ENCODE data around the gene CDC27. TPM values are rescaled to one million over a fixed set of nuclear protein-coding genes. Genes with fewer than 3 reads are reported as not detected.
"Not testable (repeated sequence)": the region's sequence is repeated elsewhere in the genome, so short reads cannot be mapped to it uniquely, and the experiment has no call there.

Gene CDC27
- total RNA-seq, 2 experiments from 2014 or later = 113 to 114 TPM

GRCh38 chr17:47225436-47225858, 36.4 kb upstream of the CDC27 start:
- no peak for DNase-seq
- Mint-ChIP-seq H3K4me1 (peaks cover 38% of the 10 kb centered on the region), H3K27me3 (peaks cover 7% of the 10 kb centered on the region), H3K36me3 (peaks cover 13% of the 10 kb centered on the region), H3K27ac (no peak overlapping the region), H3K4me3 (no peak overlapping the region), H3K9me3 (peaks cover 12% of the 10 kb centered on the region)
- POLR2A ChIA-PET = no interaction called here
- ATAC-seq (ENCODE audit: low read depth) = no peak

- H3K4me1 Mint-ChIP-seq = peaks cover 38% of the 10 kb centered on the region
- peaks cover 5% of the 10 kb centered on the region for H3K27me3 Mint-ChIP-seq
- no peak for ATAC-seq (ENCODE audit: low read depth)
- peaks cover 13% of the 10 kb centered on the region for H3K36me3 Mint-ChIP-seq
- H3K9me3 Mint-ChIP-seq = peaks cover 12% of the 10 kb centered on the region
- no peak overlapping the region for H3K27ac Mint-ChIP-seq
- no peak for DNase-seq
- H3K4me3 Mint-ChIP-seq = no peak overlapping the region
- POLR2A ChIA-PET = no interaction called here
These were observed 35.9 kb upstream of the CDC27 start for GRCh38 chr17:47224966-47225365.

- peaks cover 38% of the 10 kb centered on the region for H3K4me1 Mint-ChIP-seq
- H3K4me3 Mint-ChIP-seq; DNase-seq; H3K27me3 Mint-ChIP-seq; POLR2A ChIA-PET; H3K27ac Mint-ChIP-seq; ATAC-seq (ENCODE audit: low read depth): not testable (repeated sequence)
- H3K9me3 Mint-ChIP-seq = peaks cover 12% of the 10 kb centered on the region
- peaks cover 13% of the 10 kb centered on the region for H3K36me3 Mint-ChIP-seq
These were observed 35.0 kb upstream of the CDC27 start for GRCh38 chr17:47224077-47224476.

GRCh38 chr17:47223460-47223859, 34.4 kb upstream of the CDC27 start:
- POLR2A ChIA-PET = no interaction called here
- Mint-ChIP-seq H3K4me1 (peaks cover 44% of the 10 kb centered on the region), H3K27ac (peak overlapping the region; percentile 27), H3K4me3 (no peak overlapping the region), H3K36me3 (peaks cover 13% of the 10 kb centered on the region), H3K9me3 (peaks cover 12% of the 10 kb centered on the region), H3K27me3 (peaks cover 5% of the 10 kb centered on the region)
- ATAC-seq (ENCODE audit: low read depth) (no peak), DNase-seq (no peak)

- ATAC-seq (ENCODE audit: low read depth) (no peak), DNase-seq (no peak)
- Mint-ChIP-seq H3K27ac (peak overlapping the region; percentile 9), H3K27me3 (peaks cover 5% of the 10 kb centered on the region), H3K4me3 (no peak overlapping the region), H3K36me3 (peaks cover 13% of the 10 kb centered on the region), H3K4me1 (peaks cover 49% of the 10 kb centered on the region), H3K9me3 (peaks cover 12% of the 10 kb centered on the region)
- POLR2A ChIA-PET = no interaction called here
These were observed 33.9 kb upstream of the CDC27 start for GRCh38 chr17:47223007-47223406.

- H3K4me3 Mint-ChIP-seq = no peak overlapping the region
- H3K9me3 Mint-ChIP-seq = peaks cover 12% of the 10 kb centered on the region
- H3K27me3 Mint-ChIP-seq = peaks cover under 1% of the 10 kb centered on the region
- peaks cover 12% of the 10 kb centered on the region for H3K36me3 Mint-ChIP-seq
- DNase-seq (no peak), ATAC-seq (ENCODE audit: low read depth) (no peak)
- H3K27ac Mint-ChIP-seq = no peak overlapping the region
- H3K4me1 Mint-ChIP-seq = peaks cover 53% of the 10 kb centered on the region
- POLR2A ChIA-PET = interaction anchor here (0.6 kb wide), 1 partner anchor 129 kb away, joined by 4 read pairs; no protein-coding TSS in a partner anchor
These were observed 33.0 kb upstream of the CDC27 start for GRCh38 chr17:47222047-47222446.

GRCh38 chr17:47221154-47221553, 32.1 kb upstream of the CDC27 start:
- Mint-ChIP-seq H3K4me3 (no peak overlapping the region), H3K27ac (peak overlapping the region; percentile 56), H3K4me1 (peaks cover 59% of the 10 kb centered on the region), H3K9me3 (peaks cover 12% of the 10 kb centered on the region), H3K27me3 (no peaks in the 10 kb centered on the region), H3K36me3 (peaks cover 12% of the 10 kb centered on the region)
- ATAC-seq (ENCODE audit: low read depth) = no peak
- POLR2A ChIA-PET = interaction anchor here (1.0 to 2.7 kb wide), 7 partner anchors 8 to 103 kb away, joined by 4 to 19 read pairs (median 5); partner anchors contain the start of genes CDC27, EFCAB13 and MYL4
- no peak for DNase-seq

GRCh38 chr17:47220531-47220999, 31.5 kb upstream of the CDC27 start:
- peaks cover 2% of the 10 kb centered on the region for H3K27me3 Mint-ChIP-seq
- POLR2A ChIA-PET = interaction anchor here (1.0 to 2.7 kb wide), 7 partner anchors 9 to 104 kb away, joined by 4 to 19 read pairs (median 5); partner anchors contain the start of genes CDC27, EFCAB13 and MYL4
- peaks cover 9% of the 10 kb centered on the region for H3K36me3 Mint-ChIP-seq
- DNase-seq = peak; percentile 68
- peaks cover 12% of the 10 kb centered on the region for H3K9me3 Mint-ChIP-seq
- H3K27ac Mint-ChIP-seq = peak overlapping the region; percentile 87
- peak overlapping the region; percentile 59 for H3K4me3 Mint-ChIP-seq
- H3K4me1 Mint-ChIP-seq = peaks cover 59% of the 10 kb centered on the region
- ATAC-seq (ENCODE audit: low read depth) = peak; percentile 81

GRCh38 chr17:47219621-47220475, 30.8 kb upstream of the CDC27 start:
- POLR2A ChIA-PET = interaction anchor here (1.0 to 2.7 kb wide), 7 partner anchors 10 to 104 kb away, joined by 4 to 19 read pairs (median 9); partner anchors contain the start of genes CDC27, EFCAB13 and MYL4
- Mint-ChIP-seq H3K36me3 (peaks cover 9% of the 10 kb centered on the region), H3K4me3 (peak overlapping the region; percentile 59), H3K9me3 (peaks cover 12% of the 10 kb centered on the region), H3K4me1 (peaks cover 57% of the 10 kb centered on the region), H3K27ac (peak overlapping the region; percentile 87), H3K27me3 (peaks cover 2% of the 10 kb centered on the region)
- ATAC-seq (ENCODE audit: low read depth) = no peak
- DNase-seq = no peak

- Mint-ChIP-seq H3K27ac (peak overlapping the region; percentile 87), H3K4me3 (peak overlapping the region; percentile 52), H3K36me3 (peaks cover 6% of the 10 kb centered on the region), H3K9me3 (peaks cover 5% of the 10 kb centered on the region), H3K4me1 (peaks cover 56% of the 10 kb centered on the region), H3K27me3 (peaks cover 2% of the 10 kb centered on the region)
- POLR2A ChIA-PET = interaction anchor here (1.2 to 2.7 kb wide), 2 partner anchors 12 to 15 kb away, joined by 9 to 19 read pairs; no protein-coding TSS in a partner anchor
- no peak for DNase-seq
- no peak for ATAC-seq (ENCODE audit: low read depth)
These were observed 29.9 kb upstream of the CDC27 start for GRCh38 chr17:47218896-47219430.

GRCh38 chr17:47217279-47217678, 28.2 kb upstream of the CDC27 start:
- H3K27ac Mint-ChIP-seq = peak overlapping the region; percentile 82
- not testable (repeated sequence) for H3K27me3 Mint-ChIP-seq, H3K36me3 Mint-ChIP-seq, DNase-seq, H3K9me3 Mint-ChIP-seq
- peak overlapping the region; percentile 31 for H3K4me3 Mint-ChIP-seq
- ATAC-seq (ENCODE audit: low read depth) = peak; percentile 72
- H3K4me1 Mint-ChIP-seq = peaks cover 46% of the 10 kb centered on the region
- POLR2A ChIA-PET = interaction anchor here (0.6 to 1.5 kb wide), 4 partner anchors 9 to 78 kb away, joined by 3 to 22 read pairs (median 6); no protein-coding TSS in a partner anchor

GRCh38 chr17:47216821-47217220, 27.7 kb upstream of the CDC27 start:
- H3K9me3 Mint-ChIP-seq; ATAC-seq (ENCODE audit: low read depth); H3K36me3 Mint-ChIP-seq; H3K27me3 Mint-ChIP-seq; DNase-seq: not testable (repeated sequence)
- H3K27ac Mint-ChIP-seq = peak overlapping the region; percentile 82
- peaks cover 44% of the 10 kb centered on the region for H3K4me1 Mint-ChIP-seq
- POLR2A ChIA-PET = interaction anchor here (1.3 to 1.5 kb wide), 3 partner anchors 9 to 13 kb away, joined by 5 to 22 read pairs (median 6); no protein-coding TSS in a partner anchor
- peak overlapping the region; percentile 31 for H3K4me3 Mint-ChIP-seq

- ATAC-seq (ENCODE audit: low read depth) (no peak), DNase-seq (no peak)
- H3K36me3 Mint-ChIP-seq = no peaks in the 10 kb centered on the region
- H3K9me3 Mint-ChIP-seq = no peaks in the 10 kb centered on the region
- H3K27me3 Mint-ChIP-seq = peaks cover 7% of the 10 kb centered on the region
- POLR2A ChIA-PET = no interaction called here
- H3K27ac Mint-ChIP-seq = no peak overlapping the region
- peaks cover 28% of the 10 kb centered on the region for H3K4me1 Mint-ChIP-seq
- H3K4me3 Mint-ChIP-seq = no peak overlapping the region
These were observed 25.8 kb upstream of the CDC27 start for GRCh38 chr17:47214931-47215330.

Data from activated naive CD8-positive, alpha-beta T cell treated with anti-CD3 and anti-CD28 coated beads, Interleukin-2, amount 10 ng/mL, durations not matched to agents 7 days and 5 days (primary cell).